Mammary epithelial cell (primary cell): ENCODE results near the gene CEP112.

ENCODE experiments used
- CTCF ChIP-seq, 2 donors: IDR thresholded peaks in 1 of 2; conservative IDR thresholded peaks in 1 of 2; 2 replicates each; pipeline ENCODE4 v1.5.1; 2011 to 2012; ENCODE audit warnings: inconsistent platforms in 2 of 2, low read length in 2 of 2, mild to moderate bottlenecking in 2 of 2, control low read depth in 1 of 2, low read depth in 1 of 2; ENCODE audit not compliant: insufficient read depth in 1 of 2; ENCODE audit errors: extremely low read depth in 1 of 2
- EZH2 ChIP-seq: IDR thresholded peaks from 2 replicates; pipeline ENCODE4 v1.6.1; 2012; ENCODE audit warnings: low read length, inconsistent platforms, borderline replicate concordance

- TF ChIP-seq CTCF (conservative IDR thresholded peaks at IDR 0.05 in 1 of 2, IDR thresholded peaks at IDR 0.05 in 1 of 2; ENCODE audit: extremely low read depth in 1 of 2, insufficient read depth in 1 of 2, low read depth in 1 of 2, low read length in 2 of 2) (no peak), EZH2 (no peak)
These were observed 135.8 kb downstream of the CEP112 start for GRCh38 chr17:66056148-66056547.
